Upper lobe of left lung (tissue), 6 donors: Measurements from ENCODE around the gene PPP3CA. TPM values are rescaled to one million over a fixed set of nuclear protein-coding genes. Genes with fewer than 3 reads are reported as not detected.
A peak's percentile ranks its signal among the peaks of the same experiment; 100 is the strongest.

Experiments used
- ATAC-seq, 2 donors: fragments of 200-7000 bp; cut with Tn5 transposase; one replicate each; pipeline ENCODE4 v1.9.1; 2022; ENCODE audit warnings: mild to moderate bottlenecking in 2 of 2, moderate library complexity in 2 of 2; ENCODE audit not compliant: low FRiP score in 2 of 2
- DNase-seq, 2 donors: peaks; one replicate each; pipeline ENCODE4 v3.0.0-alpha.2; 2019 to 2020
- H3K27ac ChIP-seq, 4 donors: fragments of 200-600 bp; sonication (generic); one replicate each; pipeline ENCODE4 v1.5.1; 2016 to 2019
- H3K27me3 ChIP-seq, 4 donors: fragments of 200-600 bp; sonication (generic); one replicate each; pipeline ENCODE4 v1.5.1; 2017 to 2019
- H3K36me3 ChIP-seq, 4 donors: fragments of 200-600 bp; sonication (generic); one replicate each; pipeline ENCODE4 v1.5.1; 2016 to 2019
- H3K4me1 ChIP-seq, 4 donors: fragments of 200-600 bp; sonication (generic); one replicate each; pipeline ENCODE4 v1.5.1; 2018 to 2019
- H3K4me3 ChIP-seq, 4 donors: fragments of 200-600 bp; sonication (generic); one replicate each; pipeline ENCODE4 v1.5.1; 2017 to 2019; ENCODE audit warnings: mild to moderate bottlenecking in 2 of 4, moderate library complexity in 1 of 4
- H3K9me3 ChIP-seq, 4 donors: fragments of 200-600 bp; sonication (generic); one replicate each; pipeline ENCODE4 v1.5.1; 2018 to 2019
- EP300 ChIP-seq, 4 donors: sonication (generic); formaldehyde crosslinking; IDR thresholded peaks; one replicate each; pipeline ENCODE4 v1.5.1; 2017; ENCODE audit warnings: antibody characterized with exemption in 4 of 4, control low read depth in 2 of 4
- POLR2A ChIP-seq, 4 donors: fragments of 450-650 bp; IDR thresholded peaks; one replicate each; pipeline ENCODE4 v1.5.1; 2016 to 2017; ENCODE audit warnings: antibody characterized with exemption in 4 of 4, mild to moderate bottlenecking in 2 of 4
- POLR2AphosphoS5 ChIP-seq, 2 donors: sonication (generic); formaldehyde crosslinking; IDR thresholded peaks; one replicate each; pipeline ENCODE4 v1.5.1; 2017; ENCODE audit warnings: antibody characterized with exemption in 2 of 2
- WGBS, 2 donors: methylation state at CpG; one replicate each; pipeline ENCODE4 v1.1.5; 2017 to 2018; 5-methylcytosine and 5-hydroxymethylcytosine counted together
- total RNA-seq, 6 donors: library from RNA; depleted of rRNA in 4 of 6; stranded (reverse); fragments of >200 nt in 4 of 6; gene quantifications; one replicate each; pipeline versions ENCODE4 v1.1.0 to v1.2.1, GENCODE V29; 2016 to 2021
- TF ChIP-seq, protein P1 (sequence below), 6 experiments: fragments of 450-650 bp in 4 of 6; fragments of 200-600 bp in 2 of 6; sonication (generic) in 2 of 6; IDR thresholded peaks; one replicate each; pipeline ENCODE4 v1.5.1; 2016 to 2019; ENCODE audit warnings: antibody characterized with exemption in 6 of 6
- donor health status: DM: no; HTN: no; CAD: no; lungs with moderate emphysema.
- donor health status: DM: no; HTN: yes; CAD: no; lungs with severe emphysema.

The PPP3CA gene
- total RNA-seq, 6 donors from 2014 or later = 28.3 to 62.0 (median 50.0) TPM

DNA sequence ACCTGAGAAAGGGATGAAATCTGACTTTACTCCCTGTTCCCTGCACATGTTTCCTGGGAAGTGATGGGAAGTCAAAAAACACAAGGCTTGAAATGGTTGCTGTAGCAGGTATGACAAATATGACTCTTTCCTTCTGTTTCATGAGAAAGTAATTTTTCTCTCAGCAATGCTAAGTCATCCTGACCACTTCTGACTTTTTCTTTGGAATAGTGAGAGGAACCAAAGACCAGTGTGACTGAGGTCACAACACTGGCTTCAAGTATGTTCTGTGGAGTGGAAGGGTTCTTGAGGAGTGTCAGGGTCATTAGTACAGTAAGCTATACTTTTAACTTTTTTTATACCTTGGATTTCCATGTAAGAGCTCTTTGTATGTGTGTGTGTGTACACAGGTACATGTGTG is 225.3 kb downstream of the PPP3CA start:
- Histone ChIP-seq H3K27me3 (no peaks in the 10 kb centered on the region), H3K9me3 (no peaks in the 10 kb centered on the region), H3K27ac (no peak overlapping the region), H3K36me3 (no peaks in the 10 kb centered on the region), H3K4me3 (no peak overlapping the region), H3K4me1 (peaks cover 0 to 3% (median 0%) of the 10 kb centered on the region in 4 donors)
- TF ChIP-seq, protein P1, sequence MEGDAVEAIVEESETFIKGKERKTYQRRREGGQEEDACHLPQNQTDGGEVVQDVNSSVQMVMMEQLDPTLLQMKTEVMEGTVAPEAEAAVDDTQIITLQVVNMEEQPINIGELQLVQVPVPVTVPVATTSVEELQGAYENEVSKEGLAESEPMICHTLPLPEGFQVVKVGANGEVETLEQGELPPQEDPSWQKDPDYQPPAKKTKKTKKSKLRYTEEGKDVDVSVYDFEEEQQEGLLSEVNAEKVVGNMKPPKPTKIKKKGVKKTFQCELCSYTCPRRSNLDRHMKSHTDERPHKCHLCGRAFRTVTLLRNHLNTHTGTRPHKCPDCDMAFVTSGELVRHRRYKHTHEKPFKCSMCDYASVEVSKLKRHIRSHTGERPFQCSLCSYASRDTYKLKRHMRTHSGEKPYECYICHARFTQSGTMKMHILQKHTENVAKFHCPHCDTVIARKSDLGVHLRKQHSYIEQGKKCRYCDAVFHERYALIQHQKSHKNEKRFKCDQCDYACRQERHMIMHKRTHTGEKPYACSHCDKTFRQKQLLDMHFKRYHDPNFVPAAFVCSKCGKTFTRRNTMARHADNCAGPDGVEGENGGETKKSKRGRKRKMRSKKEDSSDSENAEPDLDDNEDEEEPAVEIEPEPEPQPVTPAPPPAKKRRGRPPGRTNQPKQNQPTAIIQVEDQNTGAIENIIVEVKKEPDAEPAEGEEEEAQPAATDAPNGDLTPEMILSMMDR (IDR thresholded peaks at IDR 0.05) = no peak
- TF ChIP-seq EP300 (IDR thresholded peaks at IDR 0.05) (no peak), POLR2A (IDR thresholded peaks at IDR 0.05) (no peak), POLR2AphosphoS5 (IDR thresholded peaks at IDR 0.05) (no peak)
- ATAC-seq = no peak
- no peak for DNase-seq

DNA sequence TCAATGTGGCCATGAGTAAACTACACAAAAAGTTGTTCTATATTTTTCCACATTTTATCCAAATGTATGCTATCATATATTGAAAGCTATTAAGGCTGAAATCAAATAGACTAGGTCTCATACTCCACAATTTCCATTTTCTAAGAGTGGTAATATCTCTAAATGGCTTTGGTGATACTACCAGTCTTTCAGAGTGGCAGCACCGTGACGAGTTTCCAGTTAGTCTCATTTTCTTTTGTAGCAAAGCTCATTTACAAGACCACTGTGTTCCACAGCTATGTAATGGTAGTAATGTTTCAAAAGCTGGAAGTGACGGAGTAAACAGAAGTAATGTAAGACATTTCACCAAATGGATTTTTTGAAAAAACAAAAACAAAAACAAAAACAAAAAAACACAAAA is 228.2 kb downstream of the PPP3CA start:
- H3K9me3 ChIP-seq = no peaks in the 10 kb centered on the region
- DNase-seq (no peak), ATAC-seq (no peak)
- peaks cover 5 to 15% (median 8%) of the 10 kb centered on the region in 4 donors for H3K4me1 ChIP-seq
- WGBS, 2 donors = 96 to 100% methylated on average over 3 of the region's 3 CpGs
- no peak overlapping the region for H3K4me3 ChIP-seq
- H3K36me3 ChIP-seq = no peaks in the 10 kb centered on the region
- H3K27me3 ChIP-seq = no peaks in the 10 kb centered on the region
- no peak overlapping the region for H3K27ac ChIP-seq
- TF ChIP-seq, protein P1 (IDR thresholded peaks at IDR 0.05) = no peak
- TF ChIP-seq POLR2AphosphoS5 (IDR thresholded peaks at IDR 0.05) (no peak), EP300 (IDR thresholded peaks at IDR 0.05) (no peak), POLR2A (IDR thresholded peaks at IDR 0.05) (no peak)

DNA sequence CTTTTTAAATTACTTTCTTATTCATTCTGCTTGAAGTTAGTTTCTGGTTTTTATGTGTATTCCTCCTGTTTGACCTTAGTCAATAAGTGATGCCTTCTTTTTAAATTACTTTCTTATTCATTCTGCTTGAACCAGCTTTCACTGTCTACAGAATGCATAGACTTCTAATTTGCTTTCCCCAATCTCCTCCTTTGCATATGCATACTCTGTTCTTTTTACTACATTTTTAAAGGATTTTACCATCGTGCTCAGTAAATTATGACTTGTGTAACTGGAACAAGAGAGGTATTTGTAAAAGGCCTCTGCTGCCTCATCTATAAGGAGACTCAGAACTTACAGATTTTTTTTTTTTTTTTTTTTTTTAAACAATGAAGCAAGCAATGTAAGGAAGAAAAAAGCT is 228.7 kb downstream of the PPP3CA start:
- Histone ChIP-seq H3K27me3 (no peaks in the 10 kb centered on the region), H3K4me3 (no peak overlapping the region), H3K4me1 (peaks cover 5 to 15% (median 8%) of the 10 kb centered on the region in 4 donors), H3K36me3 (no peaks in the 10 kb centered on the region), H3K9me3 (no peaks in the 10 kb centered on the region), H3K27ac (no peak overlapping the region)
- no peak for DNase-seq
- no peak for ATAC-seq
- TF ChIP-seq, protein P1 (IDR thresholded peaks at IDR 0.05) = no peak
- no peak for TF ChIP-seq POLR2A (IDR thresholded peaks at IDR 0.05)
- TF ChIP-seq POLR2AphosphoS5 (IDR thresholded peaks at IDR 0.05) = no peak
- no peak for TF ChIP-seq EP300 (IDR thresholded peaks at IDR 0.05)
- 74% methylated on average over 1 of the region's 1 CpG for WGBS, 2 donors

DNA sequence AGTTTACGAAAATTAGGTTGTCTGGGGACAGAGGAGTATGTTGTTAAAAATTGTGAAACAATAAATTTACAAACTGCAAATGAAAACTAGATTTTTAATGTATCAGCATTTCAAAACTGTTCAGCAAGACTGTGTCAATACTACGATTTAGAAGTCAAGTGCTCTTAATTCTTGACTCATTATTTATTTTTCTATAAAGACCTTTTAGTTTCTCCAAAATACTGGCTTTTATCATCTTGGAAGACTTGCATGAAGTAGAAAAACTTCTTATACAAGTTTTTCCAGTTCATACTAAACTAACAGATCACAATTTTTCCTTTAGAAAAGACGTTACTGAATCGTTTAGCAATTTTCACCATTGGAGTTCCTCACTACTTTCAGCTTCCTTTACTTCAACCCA is 231.4 kb downstream of the PPP3CA start:
- ATAC-seq (no peak), DNase-seq (no peak)
- Histone ChIP-seq H3K4me1 (peaks cover 5 to 12% (median 8%) of the 10 kb centered on the region in 4 donors), H3K27me3 (no peaks in the 10 kb centered on the region), H3K36me3 (no peaks in the 10 kb centered on the region), H3K9me3 (no peaks in the 10 kb centered on the region), H3K4me3 (no peak overlapping the region), H3K27ac (no peak overlapping the region)
- no peak for TF ChIP-seq EP300 (IDR thresholded peaks at IDR 0.05)
- no peak for TF ChIP-seq POLR2AphosphoS5 (IDR thresholded peaks at IDR 0.05)
- TF ChIP-seq POLR2A (IDR thresholded peaks at IDR 0.05) = no peak
- TF ChIP-seq, protein P1 (IDR thresholded peaks at IDR 0.05) = no peak
- 61 to 65% methylated on average over 4 of the region's 4 CpGs for WGBS, 2 donors

DNA sequence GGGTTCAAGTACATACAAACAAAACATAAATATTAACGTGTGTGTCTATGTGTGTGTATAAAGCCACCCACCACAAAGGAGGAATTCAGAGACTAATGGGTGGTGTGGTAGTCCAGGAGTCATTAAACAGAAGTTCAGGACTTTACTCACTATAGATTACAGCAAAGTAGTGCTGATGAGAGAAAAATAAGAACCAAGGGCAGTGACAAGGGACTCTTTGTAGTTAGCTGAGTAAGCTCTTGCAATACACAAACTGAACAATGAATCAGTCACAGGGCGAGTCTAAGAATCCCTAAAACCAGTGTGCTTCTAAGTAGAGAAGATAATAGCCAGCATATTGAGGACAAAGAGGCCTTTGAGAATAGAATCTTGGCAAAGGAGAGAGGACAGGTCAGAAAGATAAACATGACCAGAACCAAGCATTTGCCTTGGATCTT is 232.4 kb downstream of the PPP3CA start:
- peak in 1 of 2 donors; percentile 50 for ATAC-seq
- DNase-seq = no peak
- no peaks in the 10 kb centered on the region for H3K27me3 ChIP-seq
- TF ChIP-seq, protein P1 (IDR thresholded peaks at IDR 0.05) = no peak
- no peak for TF ChIP-seq POLR2A (IDR thresholded peaks at IDR 0.05)
- no peak for TF ChIP-seq EP300 (IDR thresholded peaks at IDR 0.05)
- TF ChIP-seq POLR2AphosphoS5 (IDR thresholded peaks at IDR 0.05) = no peak
- H3K4me3 ChIP-seq = no peak overlapping the region
- H3K4me1 ChIP-seq = peaks cover 5 to 12% (median 8%) of the 10 kb centered on the region in 4 donors
- H3K9me3 ChIP-seq = no peaks in the 10 kb centered on the region
- WGBS, 2 donors = 50 to 64% methylated on average over 2 of the region's 2 CpGs
- H3K36me3 ChIP-seq = no peaks in the 10 kb centered on the region
- no peak overlapping the region for H3K27ac ChIP-seq
